Astrocyte (in vitro differentiated cells and primary cell): ENCODE data around the gene FIGN. TPM values are rescaled to one million over a fixed set of nuclear protein-coding genes. Genes with fewer than 3 reads are reported as not detected.

Experiments
- DNase-seq: peaks from one replicate; pipeline ENCODE4 v3.0.0-alpha.2; 2010; ENCODE audit warnings: low read depth
- FAIRE-seq: peaks from 2 replicates; lab custom pipeline; 2011; peaks lifted over from hg19 to GRCh38; lab: Jason Lieb, UNC
- H2AFZ ChIP-seq: 2 replicates; pipeline ENCODE4 v1.6.0; 2012; ENCODE audit warnings: low read depth, low read length, inconsistent platforms
- H3K27ac ChIP-seq: 2 replicates; pipeline ENCODE4 v1.5.1; 2011; ENCODE audit warnings: low read depth, low read length, inconsistent platforms
- H3K27me3 ChIP-seq: 2 replicates; pipeline ENCODE4 v1.6.0; 2011; ENCODE audit warnings: low read length, inconsistent platforms; ENCODE audit not compliant: insufficient read depth
- H3K36me3 ChIP-seq: 2 replicates; pipeline ENCODE4 v1.5.1; 2011; ENCODE audit warnings: low read length, inconsistent platforms; ENCODE audit not compliant: insufficient read depth
- H3K4me1 ChIP-seq: 2 replicates; pipeline ENCODE4 v1.5.1; 2011; ENCODE audit warnings: low read length, inconsistent platforms; ENCODE audit not compliant: insufficient read depth
- H3K4me2 ChIP-seq: 2 replicates; pipeline ENCODE4 v1.6.0; 2012; ENCODE audit warnings: low read length, inconsistent platforms
- H3K4me3 ChIP-seq: 2 replicates; pipeline ENCODE4 v1.5.1; 2011; ENCODE audit warnings: low read depth, mild to moderate bottlenecking, low read length, inconsistent platforms; ENCODE audit not compliant: insufficient read depth
- H3K79me2 ChIP-seq: 2 replicates; pipeline ENCODE4 v1.6.0; 2012; ENCODE audit warnings: mild to moderate bottlenecking, low read length, inconsistent platforms; ENCODE audit not compliant: insufficient read depth
- H3K9ac ChIP-seq: 2 replicates; pipeline ENCODE4 v1.6.0; 2012; ENCODE audit warnings: mild to moderate bottlenecking, low read length, inconsistent platforms
- H3K9me3 ChIP-seq: 2 replicates; pipeline ENCODE4 v1.5.1; 2012; ENCODE audit warnings: low read depth, mild to moderate bottlenecking, low read length, inconsistent platforms; ENCODE audit not compliant: insufficient read depth
- H4K20me1 ChIP-seq: 2 replicates; pipeline ENCODE4 v1.6.0; 2012; ENCODE audit warnings: low read length, inconsistent platforms; ENCODE audit not compliant: insufficient read depth
- H3K27ac Mint-ChIP-seq: one replicate; pipeline ENCODE4 v1.8.0; 2021; ENCODE audit warnings: mild to moderate bottlenecking, mixed read lengths; ENCODE audit not compliant: unreplicated experiment
- H3K27me3 Mint-ChIP-seq: one replicate; pipeline ENCODE4 v1.8.0; 2021; ENCODE audit warnings: low read depth, mixed read lengths; ENCODE audit not compliant: unreplicated experiment
- H3K36me3 Mint-ChIP-seq: one replicate; pipeline ENCODE4 v1.8.0; 2021; ENCODE audit warnings: low read depth, mixed read lengths; ENCODE audit not compliant: unreplicated experiment
- H3K4me1 Mint-ChIP-seq: one replicate; pipeline ENCODE4 v1.8.0; 2021; ENCODE audit warnings: low read depth, mixed read lengths; ENCODE audit not compliant: unreplicated experiment
- H3K4me3 Mint-ChIP-seq: one replicate; pipeline ENCODE4 v1.8.0; 2021; ENCODE audit warnings: mild to moderate bottlenecking, moderate library complexity, mixed read lengths; ENCODE audit not compliant: unreplicated experiment
- H3K9me3 Mint-ChIP-seq: one replicate; pipeline ENCODE4 v1.8.0; 2021; ENCODE audit warnings: mild to moderate bottlenecking, mixed read lengths; ENCODE audit not compliant: unreplicated experiment
- EZH2 ChIP-seq: IDR thresholded peaks from 2 replicates; pipeline ENCODE4 v1.6.1; 2012; ENCODE audit warnings: mild to moderate bottlenecking, low read length, inconsistent platforms; ENCODE audit not compliant: insufficient read depth
- total RNA-seq: library from RNA; stranded (reverse); gene quantifications from 2 replicates; pipeline ENCODE4 v1.2.1, GENCODE V29; 2021
- TF ChIP-seq, protein P1 (sequence below): IDR thresholded peaks from 2 replicates; pipeline ENCODE4 v1.5.1; 2011; ENCODE audit warnings: low read depth, mild to moderate bottlenecking, inconsistent platforms, low read length, moderate library complexity; ENCODE audit not compliant: insufficient read depth

FIGN gene
- total RNA-seq, 1 donor from 2014 or later = 30.3 TPM

- Histone ChIP-seq H3K79me2 (peaks cover 3% of the 10 kb centered on the region), H2AFZ (no peak overlapping the region), H3K9ac (no peak overlapping the region), H3K27me3 (no peaks in the 10 kb centered on the region), H3K9me3 (no peaks in the 10 kb centered on the region), H3K4me2 (no peak overlapping the region), H3K4me3 (no peak overlapping the region), H3K36me3 (no peaks in the 10 kb centered on the region), H3K4me1 (no peaks in the 10 kb centered on the region), H3K27ac (no peak overlapping the region), H4K20me1 (no peaks in the 10 kb centered on the region)
- Mint-ChIP-seq H3K9me3 (no peaks in the 10 kb centered on the region), H3K4me3 (no peak overlapping the region), H3K4me1 (peaks cover 18% of the 10 kb centered on the region), H3K36me3 (peaks cover 3% of the 10 kb centered on the region), H3K27ac (no peak overlapping the region), H3K27me3 (no peaks in the 10 kb centered on the region)
- no peak for DNase-seq
- no peak for FAIRE-seq
- TF ChIP-seq EZH2 = no peak
These were observed 88.5 kb downstream of the FIGN start for GRCh38 chr2:163647300-163647699.

DNA sequence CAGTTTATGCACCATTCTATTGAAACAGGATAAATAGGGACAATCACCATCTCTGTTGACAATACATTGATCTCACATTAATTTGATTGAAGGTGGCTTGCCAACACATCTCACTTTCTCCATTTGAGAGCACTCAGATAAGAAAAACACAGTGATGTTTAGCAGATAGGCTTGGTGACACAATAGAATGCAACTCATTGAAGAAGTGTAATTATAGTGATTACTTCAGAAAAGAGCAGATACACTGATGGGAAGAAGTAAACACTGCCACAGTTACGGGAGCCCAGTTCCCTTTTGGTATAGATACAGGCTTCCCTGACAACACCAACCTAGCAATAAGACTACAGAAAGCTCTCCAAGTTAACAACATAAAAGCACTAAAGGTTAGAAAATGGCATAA, 89.1 kb downstream of the FIGN start:
- Histone ChIP-seq H4K20me1 (no peaks in the 10 kb centered on the region), H3K79me2 (peaks cover 3% of the 10 kb centered on the region), H3K4me2 (no peak overlapping the region), H3K36me3 (no peaks in the 10 kb centered on the region), H3K9me3 (no peaks in the 10 kb centered on the region), H3K9ac (no peak overlapping the region), H2AFZ (no peak overlapping the region), H3K4me3 (no peak overlapping the region), H3K27ac (no peak overlapping the region), H3K27me3 (no peaks in the 10 kb centered on the region), H3K4me1 (no peaks in the 10 kb centered on the region)
- no peak for DNase-seq
- Mint-ChIP-seq H3K36me3 (peaks cover 3% of the 10 kb centered on the region), H3K4me3 (no peak overlapping the region), H3K9me3 (no peaks in the 10 kb centered on the region), H3K4me1 (peaks cover 23% of the 10 kb centered on the region), H3K27me3 (no peaks in the 10 kb centered on the region), H3K27ac (no peak overlapping the region)
- no peak for FAIRE-seq
- TF ChIP-seq, protein P1, sequence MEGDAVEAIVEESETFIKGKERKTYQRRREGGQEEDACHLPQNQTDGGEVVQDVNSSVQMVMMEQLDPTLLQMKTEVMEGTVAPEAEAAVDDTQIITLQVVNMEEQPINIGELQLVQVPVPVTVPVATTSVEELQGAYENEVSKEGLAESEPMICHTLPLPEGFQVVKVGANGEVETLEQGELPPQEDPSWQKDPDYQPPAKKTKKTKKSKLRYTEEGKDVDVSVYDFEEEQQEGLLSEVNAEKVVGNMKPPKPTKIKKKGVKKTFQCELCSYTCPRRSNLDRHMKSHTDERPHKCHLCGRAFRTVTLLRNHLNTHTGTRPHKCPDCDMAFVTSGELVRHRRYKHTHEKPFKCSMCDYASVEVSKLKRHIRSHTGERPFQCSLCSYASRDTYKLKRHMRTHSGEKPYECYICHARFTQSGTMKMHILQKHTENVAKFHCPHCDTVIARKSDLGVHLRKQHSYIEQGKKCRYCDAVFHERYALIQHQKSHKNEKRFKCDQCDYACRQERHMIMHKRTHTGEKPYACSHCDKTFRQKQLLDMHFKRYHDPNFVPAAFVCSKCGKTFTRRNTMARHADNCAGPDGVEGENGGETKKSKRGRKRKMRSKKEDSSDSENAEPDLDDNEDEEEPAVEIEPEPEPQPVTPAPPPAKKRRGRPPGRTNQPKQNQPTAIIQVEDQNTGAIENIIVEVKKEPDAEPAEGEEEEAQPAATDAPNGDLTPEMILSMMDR = no peak
- no peak for TF ChIP-seq EZH2

DNA sequence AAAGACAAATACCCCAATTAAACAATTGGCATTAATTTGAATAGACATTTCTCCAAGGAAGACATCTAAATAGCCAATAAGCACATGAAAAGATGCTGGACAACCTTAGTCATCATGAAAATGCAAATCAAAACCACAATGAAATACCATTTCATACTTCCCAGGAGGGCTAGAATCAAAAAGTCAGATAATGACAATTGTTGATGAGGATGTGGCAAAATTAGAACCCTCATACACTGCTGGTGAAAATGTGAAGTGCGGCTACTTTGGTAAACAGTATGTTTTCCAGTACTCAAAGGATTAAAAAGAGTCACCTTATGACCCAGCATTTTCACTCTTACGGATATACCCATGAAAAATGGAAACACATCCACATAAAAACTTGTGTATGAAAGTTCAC, 91.6 kb downstream of the FIGN start:
- Histone ChIP-seq H3K27me3 (no peaks in the 10 kb centered on the region), H3K27ac (peak overlapping the region; percentile 10), H3K4me1 (no peaks in the 10 kb centered on the region), H3K4me2 (peak overlapping the region; percentile 18), H3K4me3 (no peak overlapping the region), H3K9me3 (no peaks in the 10 kb centered on the region), H2AFZ (no peak overlapping the region), H3K36me3 (no peaks in the 10 kb centered on the region), H3K9ac (no peak overlapping the region), H4K20me1 (no peaks in the 10 kb centered on the region), H3K79me2 (peaks cover 3% of the 10 kb centered on the region)
- Mint-ChIP-seq H3K4me3 (no peak overlapping the region), H3K27ac (peak overlapping the region; percentile 36), H3K9me3 (no peaks in the 10 kb centered on the region), H3K27me3 (no peaks in the 10 kb centered on the region), H3K4me1 (peaks cover 24% of the 10 kb centered on the region), H3K36me3 (peaks cover 2% of the 10 kb centered on the region)
- TF ChIP-seq EZH2 = no peak
- TF ChIP-seq, protein P1 = peak; percentile 23
- FAIRE-seq (no peak), DNase-seq (peak; percentile 68)
